A673 (cell line): ENCODE data around the gene ARAP2. TPM values are rescaled to one million over a fixed set of nuclear protein-coding genes. Genes with fewer than 3 reads are reported as not detected.

Source experiments
- BruUV-seq: library from RNA; stranded (reverse); fragments of 400-500 nt; replicated peaks from 2 replicates; lab custom pipeline; 2021; lab: Mats Ljungman, UMichigan
- CTCF ChIA-PET: fragments of 300-600 bp; sonication (Branson Sonifier 250); formaldehyde crosslinking; loops from one replicate; lab custom pipeline; 2022; ENCODE audit warnings: antibody characterized with exemption; lab: Charles Lee
- POLR2A ChIA-PET: fragments of 300-600 bp; sonication (Branson Sonifier 250); formaldehyde crosslinking; loops from one replicate; lab custom pipeline; 2022; ENCODE audit warnings: antibody characterized with exemption; ENCODE audit not compliant: low non-redundant PET; lab: Charles Lee
- DNase-seq: peaks from one replicate; pipeline ENCODE4 v3.0.0-alpha.2; 2015; ENCODE audit warnings: low spot score
- H3K27ac ChIP-seq: fragments of 200-600 bp; sonication (generic); 2 replicates; pipeline ENCODE4 v1.5.1; 2016; ENCODE audit warnings: mixed run types, low read depth, mild to moderate bottlenecking, mixed read lengths, antibody characterized with exemption, low read length; ENCODE audit not compliant: poor library complexity, severe bottlenecking
- H3K27me3 ChIP-seq: fragments of 200-600 bp; sonication (generic); replicated peaks from 2 replicates; pipeline ENCODE4 v1.6.1; 2017; ENCODE audit warnings: mixed run types, low read depth, mild to moderate bottlenecking, mixed read lengths, antibody characterized with exemption, low read length; ENCODE audit not compliant: insufficient read depth, poor library complexity
- H3K36me3 ChIP-seq: fragments of 200-600 bp; sonication (generic); 2 replicates; pipeline ENCODE4 v1.6.1; 2016; ENCODE audit warnings: mixed run types, mild to moderate bottlenecking, mixed read lengths, antibody characterized with exemption, low read length; ENCODE audit not compliant: insufficient read depth, poor library complexity, severe bottlenecking
- H3K4me1 ChIP-seq: fragments of 200-600 bp; sonication (generic); 2 replicates; pipeline ENCODE4 v1.6.1; 2017; ENCODE audit warnings: mixed run types, mild to moderate bottlenecking, mixed read lengths, antibody characterized with exemption, low read length; ENCODE audit not compliant: insufficient read depth, poor library complexity, severe bottlenecking
- H3K4me3 ChIP-seq: fragments of 200-600 bp; sonication (generic); 2 replicates; pipeline ENCODE4 v1.5.1; 2016; ENCODE audit warnings: low read depth, mixed run types, mild to moderate bottlenecking, mixed read lengths, low read length; ENCODE audit not compliant: poor library complexity, severe bottlenecking
- H3K9me3 ChIP-seq: fragments of 200-600 bp; sonication (generic); 2 replicates; pipeline ENCODE4 v1.6.1; 2016; ENCODE audit warnings: mixed run types, low read depth, mild to moderate bottlenecking, mixed read lengths, antibody characterized with exemption, low read length; ENCODE audit not compliant: poor library complexity, severe bottlenecking
- CTCF ChIP-seq: fragments of 300-800, 200-600 bp; sonication (generic); conservative IDR thresholded peaks from 2 replicates; pipeline ENCODE4 v1.5.1; 2017; ENCODE audit warnings: low read depth, mild to moderate bottlenecking, antibody characterized with exemption, low read length, moderate library complexity, mixed read lengths
- EZH2 ChIP-seq: fragments of 200-600 bp; sonication (generic); IDR thresholded peaks from 2 replicates; pipeline ENCODE4 v1.6.1; 2017; ENCODE audit warnings: borderline replicate concordance, low read depth, mild to moderate bottlenecking, mixed read lengths, antibody characterized with exemption, low read length; ENCODE audit not compliant: poor library complexity, severe bottlenecking
- intact Hi-C: fragments of 100-400 bp; cut with micrococcal nuclease; formaldehyde crosslinking; loops from one replicate; pipeline ENCODE4 v1.10.0; 2022; ENCODE audit not compliant: unreplicated experiment
- total RNA-seq: library from RNA; stranded (reverse); gene quantifications from 2 replicates; pipeline ENCODE4 v1.2.3, GENCODE V29; 2021

ARAP2 gene
- total RNA-seq, 1 experiment from 2014 or later = 0.06 TPM

GRCh38 chr4:36254371-36254770 lies 10.1 kb upstream of the ARAP2 start:
- CTCF ChIA-PET = no interaction called here
- no peak for TF ChIP-seq EZH2
- no peak for TF ChIP-seq CTCF
- H3K27ac ChIP-seq = no peak overlapping the region
- intact Hi-C loops = no loop called here
- H3K9me3 ChIP-seq = no peaks in the 10 kb centered on the region
- no peaks in the 10 kb centered on the region for H3K4me1 ChIP-seq
- DNase-seq = no peak
- POLR2A ChIA-PET = no interaction called here
- no TSS peak for BruUV-seq
- no peak overlapping the region for H3K4me3 ChIP-seq
- no peaks in the 10 kb centered on the region for H3K27me3 ChIP-seq
- H3K36me3 ChIP-seq = no peaks in the 10 kb centered on the region

- Histone ChIP-seq H3K4me3 (no peak overlapping the region), H3K9me3 (no peaks in the 10 kb centered on the region), H3K4me1 (no peaks in the 10 kb centered on the region), H3K36me3 (no peaks in the 10 kb centered on the region), H3K27me3 (no peaks in the 10 kb centered on the region), H3K27ac (no peak overlapping the region)
- no TSS peak for BruUV-seq
- ChIA-PET POLR2A (no interaction called here), CTCF (no interaction called here)
- intact Hi-C loops = no loop called here
- TF ChIP-seq EZH2 (no peak), CTCF (no peak)
- DNase-seq = no peak
Observed at GRCh38 chr4:36251983-36252382, 7.7 kb upstream of the ARAP2 start.

GRCh38 chr4:36249610-36250009 lies 5.3 kb upstream of the ARAP2 start:
- ChIA-PET CTCF (no interaction called here), POLR2A (interaction anchor here (0.6 kb wide), 1 partner anchor 581 kb away, joined by 3 read pairs; no protein-coding TSS in a partner anchor)
- Histone ChIP-seq H3K9me3 (no peaks in the 10 kb centered on the region), H3K27me3 (peaks cover 18% of the 10 kb centered on the region), H3K4me1 (no peaks in the 10 kb centered on the region), H3K4me3 (no peak overlapping the region), H3K36me3 (no peaks in the 10 kb centered on the region), H3K27ac (no peak overlapping the region)
- intact Hi-C loops = no loop called here
- BruUV-seq = no TSS peak
- DNase-seq = no peak
- TF ChIP-seq EZH2 (no peak), CTCF (no peak)
